Sigmoid colon (tissue), 4 donors: ENCODE results near the gene CSH1.
A peak's percentile ranks its signal among the peaks of the same experiment; 100 is the strongest.

Experiments
- POLR2A ChIP-seq, 2 donors: fragments of 450-650 bp; IDR thresholded peaks; one replicate each; pipeline ENCODE4 v1.6.1; 2016; ENCODE audit warnings: antibody characterized with exemption in 2 of 2, mild to moderate bottlenecking in 2 of 2, moderate library complexity in 2 of 2
- POLR2AphosphoS5 ChIP-seq, 4 donors: sonication (generic); formaldehyde crosslinking; IDR thresholded peaks; one replicate each; pipeline ENCODE4 v1.6.1; 2017; ENCODE audit warnings: antibody characterized with exemption in 4 of 4
- TF ChIP-seq, protein P1 (sequence below), 4 experiments: fragments of 450-650 bp in 3 of 4; fragments of 200-600 bp in 1 of 4; IDR thresholded peaks; one replicate each; pipeline ENCODE4 v1.5.1; 2016 to 2019; ENCODE audit warnings: antibody characterized with exemption in 4 of 4, mild to moderate bottlenecking in 3 of 4, moderate library complexity in 2 of 4

DNA sequence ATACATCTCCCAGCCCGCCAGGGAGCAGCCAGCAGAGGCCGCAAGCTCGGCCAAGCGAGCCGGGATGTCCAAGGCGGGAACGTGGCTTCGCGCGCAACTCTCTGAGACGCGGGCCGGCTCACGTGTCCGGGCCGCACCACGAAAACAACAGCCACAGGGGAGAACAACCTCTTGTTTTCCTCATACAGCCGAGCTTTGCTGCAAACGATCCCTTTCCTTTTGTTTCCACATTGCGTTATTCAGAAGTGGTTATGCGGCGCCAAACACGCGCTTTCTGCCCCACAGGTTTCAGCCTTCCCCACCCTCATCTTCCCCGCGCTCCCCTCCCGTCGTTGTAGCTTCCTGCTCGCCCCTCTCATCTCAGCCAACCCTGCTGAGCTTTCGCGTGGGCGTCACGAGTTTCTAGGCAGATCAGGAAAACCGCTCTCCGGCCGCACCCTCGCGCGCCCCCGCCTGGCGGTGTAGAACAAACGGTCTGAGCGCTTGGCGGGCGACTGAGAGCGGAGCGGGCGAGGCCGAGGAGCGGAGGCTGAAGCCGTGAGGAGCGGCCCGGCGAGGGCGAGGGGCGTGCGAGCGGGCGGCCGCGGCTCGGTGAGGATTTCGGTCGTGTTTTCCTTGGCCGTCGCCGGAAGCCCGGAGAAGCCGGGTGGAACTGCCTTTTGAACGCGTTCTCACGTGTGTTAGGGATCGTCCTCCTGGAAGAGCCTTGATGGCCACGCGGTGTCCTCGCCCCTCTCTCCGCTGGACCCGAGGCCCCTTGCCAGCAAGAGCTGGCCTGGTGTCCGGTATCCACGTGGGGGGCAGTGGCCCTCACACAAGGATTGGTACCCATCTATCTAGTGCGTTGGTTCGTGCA lies 47.3 kb downstream of the CSH1 start:
- TF ChIP-seq, protein P1, sequence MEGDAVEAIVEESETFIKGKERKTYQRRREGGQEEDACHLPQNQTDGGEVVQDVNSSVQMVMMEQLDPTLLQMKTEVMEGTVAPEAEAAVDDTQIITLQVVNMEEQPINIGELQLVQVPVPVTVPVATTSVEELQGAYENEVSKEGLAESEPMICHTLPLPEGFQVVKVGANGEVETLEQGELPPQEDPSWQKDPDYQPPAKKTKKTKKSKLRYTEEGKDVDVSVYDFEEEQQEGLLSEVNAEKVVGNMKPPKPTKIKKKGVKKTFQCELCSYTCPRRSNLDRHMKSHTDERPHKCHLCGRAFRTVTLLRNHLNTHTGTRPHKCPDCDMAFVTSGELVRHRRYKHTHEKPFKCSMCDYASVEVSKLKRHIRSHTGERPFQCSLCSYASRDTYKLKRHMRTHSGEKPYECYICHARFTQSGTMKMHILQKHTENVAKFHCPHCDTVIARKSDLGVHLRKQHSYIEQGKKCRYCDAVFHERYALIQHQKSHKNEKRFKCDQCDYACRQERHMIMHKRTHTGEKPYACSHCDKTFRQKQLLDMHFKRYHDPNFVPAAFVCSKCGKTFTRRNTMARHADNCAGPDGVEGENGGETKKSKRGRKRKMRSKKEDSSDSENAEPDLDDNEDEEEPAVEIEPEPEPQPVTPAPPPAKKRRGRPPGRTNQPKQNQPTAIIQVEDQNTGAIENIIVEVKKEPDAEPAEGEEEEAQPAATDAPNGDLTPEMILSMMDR (IDR thresholded peaks at IDR 0.05): peak; percentile 50 to 77 (median 63)
- no peak for TF ChIP-seq POLR2A (IDR thresholded peaks at IDR 0.05)
- peak in 2 of 4 donors; percentile 35 to 43 for TF ChIP-seq POLR2AphosphoS5 (IDR thresholded peaks at IDR 0.05)
